SH-SY5Y (cell line): ENCODE measurements around the gene FAR1.

Experiments used
- GATA2 ChIP-seq: IDR thresholded peaks from 2 replicates; pipeline ENCODE4 v1.6.1; 2011; ENCODE audit warnings: mild to moderate bottlenecking, low read depth, low read length
- GATA3 ChIP-seq: IDR thresholded peaks from 2 replicates; pipeline ENCODE4 v1.6.1; 2011; ENCODE audit warnings: low read depth, mild to moderate bottlenecking, low read length, moderate library complexity

- TF ChIP-seq GATA2 (no peak), GATA3 (no peak)
These were observed 18.8 kb downstream of the FAR1 start for GRCh38 chr11:13687271-13687670.
